ENCODE results near the gene DPEP2. TPM values are rescaled to one million over a fixed set of nuclear protein-coding genes. Genes with fewer than 3 reads are reported as not detected.

Gene DPEP2
- polyA plus RNA-seq, 3 donors: 0.51 to 0.86 (median 0.62) TPM

DNA sequence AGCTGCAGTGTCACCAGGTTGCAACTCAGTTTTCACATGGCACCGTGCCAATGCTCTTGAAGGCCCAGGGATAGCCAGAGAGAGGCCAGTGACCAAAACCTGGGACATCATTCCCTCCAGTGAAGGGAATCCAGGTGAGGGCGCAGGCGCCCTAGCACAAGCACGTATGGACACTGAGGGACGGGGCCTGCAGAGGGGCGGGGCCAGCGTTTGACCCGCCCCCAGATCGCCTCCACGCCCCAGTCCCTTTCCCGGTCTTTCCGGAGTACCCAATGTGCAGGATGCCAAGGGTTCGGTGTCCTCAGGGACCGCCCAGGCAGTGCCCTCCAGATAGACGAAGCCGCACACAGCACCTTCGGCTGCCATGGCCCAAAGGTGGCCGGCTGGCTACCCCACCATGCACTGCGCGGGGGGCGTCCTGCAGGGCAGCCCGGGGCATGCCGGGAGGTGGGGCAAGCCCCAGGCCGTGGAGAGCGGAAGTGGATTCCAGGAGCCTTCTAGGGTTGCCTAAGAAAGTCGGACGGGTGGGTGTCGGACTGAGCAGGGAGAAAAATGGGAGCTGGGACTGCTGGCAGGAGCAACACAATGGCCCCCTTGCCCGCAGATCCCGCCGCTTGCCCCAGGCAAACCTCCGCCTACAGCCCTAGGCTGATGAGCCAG is 35.5 kb downstream of the DPEP2 start:
- peak in 1 of 11 donors; percentile 6 for DNase-seq (ENCODE audit: extremely low read depth in 1 of 11, low read depth in 9 of 11, low spot score in 4 of 11)

DNA sequence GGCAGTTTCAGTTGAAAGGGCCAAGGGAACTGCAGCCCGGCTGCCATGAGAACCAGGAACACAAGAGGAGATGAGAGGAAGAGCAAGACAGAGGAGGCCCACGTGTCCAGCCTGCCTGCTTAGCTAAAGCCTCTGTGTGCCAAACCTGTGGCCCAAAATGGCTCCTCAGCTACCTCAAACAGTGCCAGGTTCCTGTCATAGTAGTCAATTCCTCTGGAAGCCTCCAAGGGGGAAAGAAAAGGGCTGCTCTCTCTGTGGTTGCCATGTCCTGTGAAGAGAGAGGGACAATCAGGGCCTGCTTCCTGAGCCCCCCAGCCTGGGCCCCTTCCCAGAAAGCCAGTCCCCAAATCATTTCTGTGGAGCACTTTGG is 36.0 kb downstream of the DPEP2 start:
- no peak for DNase-seq (ENCODE audit: extremely low read depth in 1 of 11, low read depth in 9 of 11, low spot score in 4 of 11)

DNA sequence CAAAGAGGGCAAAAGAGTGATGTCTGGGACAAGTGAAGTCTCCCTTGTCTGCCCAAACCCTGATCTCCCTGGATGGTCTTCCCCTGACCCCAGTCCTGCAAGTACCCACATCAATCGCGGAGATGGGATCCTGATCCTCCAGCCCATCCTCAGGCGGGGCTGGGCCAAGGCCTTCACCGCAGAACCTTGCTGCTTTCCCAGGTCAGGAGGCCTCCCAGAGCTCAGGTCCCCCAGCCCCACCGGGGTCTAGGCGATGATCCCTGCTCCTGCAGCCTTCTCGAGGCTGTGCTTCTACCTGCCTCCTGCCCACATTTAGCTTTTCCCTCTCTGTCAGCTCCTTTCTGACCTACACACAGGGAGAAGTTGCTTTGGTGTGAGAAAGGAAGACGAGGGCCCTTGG is 37.1 kb downstream of the DPEP2 start:
- no peak for DNase-seq (ENCODE audit: extremely low read depth in 1 of 11, low read depth in 9 of 11, low spot score in 4 of 11)

DNA sequence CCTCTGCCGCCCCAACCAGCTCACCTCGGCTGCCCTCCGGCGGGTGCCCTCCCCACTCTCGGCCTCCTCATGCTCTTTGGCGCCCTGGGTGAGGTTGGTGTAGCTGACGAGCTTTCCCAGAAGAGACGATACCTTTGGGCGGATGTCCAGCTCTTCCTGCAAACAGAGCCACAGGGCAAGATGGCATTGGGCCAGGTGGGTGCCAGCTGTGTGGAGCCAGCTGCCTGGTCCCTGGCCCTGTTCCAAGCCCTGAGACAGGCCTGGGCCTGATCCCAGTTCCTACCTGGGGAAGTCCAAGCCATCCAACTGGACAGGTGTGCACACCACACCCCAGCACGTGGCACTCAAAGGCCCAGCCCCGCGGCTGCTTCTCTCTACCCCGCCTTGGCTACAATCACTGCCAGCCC is 37.7 kb downstream of the DPEP2 start:
- DNase-seq (ENCODE audit: extremely low read depth in 1 of 11, low read depth in 9 of 11, low spot score in 4 of 11): no peak

DNA sequence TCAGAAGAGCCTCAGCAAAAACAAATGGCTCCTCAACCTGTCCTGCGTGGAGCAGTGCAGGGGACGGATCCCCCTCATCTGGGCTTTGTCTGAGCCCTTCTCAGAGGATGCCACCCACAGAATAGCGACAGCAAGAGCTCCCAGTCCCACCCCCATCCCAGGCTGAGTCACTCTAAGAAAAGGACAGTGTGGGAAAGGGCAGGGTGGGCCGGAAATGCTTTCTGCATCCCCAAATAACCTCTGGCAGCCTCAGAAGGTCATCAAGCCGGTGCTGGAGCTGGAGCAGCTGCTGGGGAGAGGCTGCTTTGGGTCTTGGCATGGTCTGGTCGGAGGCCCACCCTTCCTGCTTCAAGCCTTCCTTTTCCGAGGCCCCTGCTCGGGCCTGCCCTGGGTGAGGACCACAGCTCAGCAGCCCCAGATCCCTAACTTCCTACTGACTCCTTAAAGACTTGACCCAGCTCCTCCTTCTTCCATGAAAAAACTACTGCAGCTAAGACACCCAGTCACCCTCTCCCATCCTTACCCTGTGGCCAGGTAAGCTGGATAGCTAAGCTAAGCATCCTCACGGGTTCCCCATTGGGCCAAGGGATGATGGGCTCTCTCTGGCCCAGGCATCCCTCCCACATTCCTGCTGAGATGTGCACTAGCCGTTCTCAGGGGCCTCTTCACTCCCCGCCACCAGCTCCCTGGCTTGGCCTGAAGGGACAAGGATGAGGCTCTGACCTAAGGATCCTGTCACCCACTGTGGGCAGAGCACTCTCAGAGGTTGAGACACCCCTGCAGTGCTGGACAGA is 39.6 kb downstream of the DPEP2 start:
- DNase-seq (ENCODE audit: extremely low read depth in 1 of 11, low read depth in 9 of 11, low spot score in 4 of 11): no peak

DNA sequence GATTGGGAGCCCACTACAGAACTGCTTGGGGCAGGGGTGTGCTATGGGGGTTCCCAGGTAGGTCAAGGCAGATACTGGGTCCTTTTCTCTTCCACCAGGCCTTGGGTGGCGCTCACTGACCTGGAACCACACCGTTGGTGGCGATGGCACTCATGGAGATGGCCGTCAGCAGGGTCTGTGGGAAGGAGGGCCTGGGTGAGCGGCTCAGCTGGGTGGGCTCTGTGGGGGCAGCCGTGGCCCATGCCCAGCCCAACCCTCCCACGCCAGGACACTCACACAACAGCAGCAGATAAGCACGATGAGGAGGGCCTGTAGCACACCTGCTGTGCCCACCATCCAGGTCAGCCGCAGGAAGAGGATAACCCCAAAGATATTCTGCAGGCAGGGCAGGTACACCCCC is 41.7 kb downstream of the DPEP2 start:
- no peak for DNase-seq (ENCODE audit: extremely low read depth in 1 of 11, low read depth in 9 of 11, low spot score in 4 of 11)

DNA sequence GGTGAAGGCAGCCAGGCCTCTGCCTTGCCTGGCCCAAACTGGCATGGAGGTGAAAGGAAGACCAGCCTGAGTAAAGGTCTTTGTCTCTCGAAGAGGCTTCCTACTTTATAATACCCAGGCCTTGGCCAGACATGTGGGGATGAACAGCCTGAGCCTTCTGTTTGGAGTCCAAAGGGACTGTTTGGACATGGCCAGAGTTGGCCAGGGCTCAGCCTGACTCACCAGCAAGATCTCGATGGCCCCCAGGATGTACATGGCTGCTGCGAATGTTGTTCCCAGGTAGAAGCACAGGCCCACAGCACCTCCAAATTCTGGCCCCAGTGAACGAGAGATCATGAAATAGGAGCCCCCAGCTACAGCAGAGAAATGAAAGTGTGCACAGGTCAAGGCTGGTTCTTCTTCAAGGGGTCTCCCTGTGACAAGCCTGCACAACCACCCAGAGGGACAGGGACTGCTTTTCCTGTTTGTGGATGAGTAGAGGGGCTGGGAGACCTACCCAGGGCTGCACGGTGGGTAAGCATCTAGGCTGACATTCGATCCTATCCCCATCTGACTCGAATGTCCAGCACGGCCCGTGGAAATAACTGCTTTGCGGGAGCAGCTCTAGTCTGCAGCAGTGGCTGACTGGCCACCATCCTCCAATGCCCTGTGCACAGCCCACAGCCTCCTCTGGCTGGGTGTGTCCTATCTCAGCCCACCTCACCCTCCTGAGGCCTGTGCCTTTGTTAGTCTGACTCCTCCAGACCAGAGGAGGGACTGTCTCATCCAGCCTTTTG is 44.7 kb downstream of the DPEP2 start:
- DNase-seq (ENCODE audit: extremely low read depth in 1 of 11, low read depth in 9 of 11, low spot score in 4 of 11): no peak

DNA sequence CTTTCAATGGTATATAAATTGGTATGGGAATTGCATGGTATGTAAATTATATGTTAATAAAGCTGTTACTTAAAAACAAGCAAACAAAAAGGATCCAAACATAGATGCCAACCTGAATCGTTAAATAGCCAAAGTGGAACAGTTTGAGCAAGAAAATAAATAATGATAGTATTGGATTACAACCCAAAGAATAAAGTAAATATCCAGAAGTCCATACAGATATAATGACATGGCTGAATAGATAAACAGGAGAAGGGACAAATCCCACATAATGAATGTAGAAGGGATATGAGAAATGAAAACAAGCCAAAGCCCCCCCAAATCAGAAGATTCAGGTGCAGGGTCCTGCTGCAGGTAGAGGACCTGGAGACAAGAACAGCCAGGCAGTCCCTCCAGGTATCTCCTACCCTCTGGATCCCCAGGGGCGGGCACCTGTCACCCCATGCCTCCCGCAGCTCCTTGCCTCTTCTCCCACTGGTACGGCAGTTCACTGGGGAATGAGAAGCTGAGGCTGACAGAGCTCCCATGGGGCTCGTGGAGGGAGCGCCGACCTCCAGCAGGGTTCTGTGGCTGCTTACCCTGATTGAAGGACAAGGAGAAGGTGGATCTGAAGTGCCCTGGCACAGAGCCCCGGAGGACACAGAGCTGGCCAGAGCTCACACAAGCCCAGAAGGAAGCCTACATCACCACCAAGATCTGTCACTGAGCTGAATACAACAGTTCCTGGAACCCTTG is 45.5 kb downstream of the DPEP2 start:
- no peak for DNase-seq (ENCODE audit: extremely low read depth in 1 of 11, low read depth in 9 of 11, low spot score in 4 of 11)

DNA sequence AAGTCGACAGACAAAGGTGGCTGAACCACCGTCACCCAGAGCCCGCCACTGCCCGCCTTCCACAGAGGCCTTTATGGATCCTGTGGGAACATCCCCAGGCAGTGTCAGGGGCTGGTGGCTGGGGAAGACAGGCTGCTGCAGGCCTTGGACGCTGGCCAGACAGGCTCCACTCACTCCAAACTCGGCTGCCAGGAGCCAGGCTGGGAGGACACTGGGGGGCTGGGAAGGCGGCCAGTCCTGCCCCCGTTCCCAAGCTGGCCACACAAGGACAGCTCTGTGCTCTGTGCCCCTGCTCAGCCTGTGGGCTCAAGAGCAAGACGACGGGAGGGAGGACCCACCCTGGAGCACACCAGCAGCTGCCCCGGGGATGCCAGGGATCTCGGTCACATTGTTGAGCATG is 47.8 kb downstream of the DPEP2 start:
- DNase-seq (ENCODE audit: extremely low read depth in 1 of 11, low read depth in 9 of 11, low spot score in 4 of 11): no peak

DNA sequence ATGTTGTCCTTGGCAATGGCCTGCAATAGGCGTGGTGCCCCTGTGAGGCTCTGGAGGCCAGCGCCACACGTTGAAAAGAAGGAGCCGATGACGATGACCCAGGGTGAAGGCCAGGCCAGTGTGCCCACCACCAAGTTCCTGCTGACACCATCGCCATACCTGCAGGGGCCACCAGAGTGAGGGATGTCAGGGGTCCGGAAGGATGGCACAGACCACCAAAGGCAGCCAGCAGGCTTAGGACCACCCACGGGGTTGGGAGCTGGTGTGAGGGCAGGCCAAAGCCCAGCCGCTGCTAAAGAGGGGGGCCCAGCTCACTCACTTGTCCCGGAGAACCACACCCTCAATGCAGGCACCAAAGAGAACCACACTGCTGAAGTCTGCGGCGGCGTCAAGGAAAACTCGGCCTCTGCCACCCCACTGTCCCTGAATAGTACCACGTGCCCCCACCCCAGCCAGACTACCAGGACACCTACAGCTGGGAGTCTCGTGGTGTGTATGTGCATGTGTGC is 48.9 kb downstream of the DPEP2 start:
- DNase-seq (ENCODE audit: extremely low read depth in 1 of 11, low read depth in 9 of 11, low spot score in 4 of 11): no peak

DNA sequence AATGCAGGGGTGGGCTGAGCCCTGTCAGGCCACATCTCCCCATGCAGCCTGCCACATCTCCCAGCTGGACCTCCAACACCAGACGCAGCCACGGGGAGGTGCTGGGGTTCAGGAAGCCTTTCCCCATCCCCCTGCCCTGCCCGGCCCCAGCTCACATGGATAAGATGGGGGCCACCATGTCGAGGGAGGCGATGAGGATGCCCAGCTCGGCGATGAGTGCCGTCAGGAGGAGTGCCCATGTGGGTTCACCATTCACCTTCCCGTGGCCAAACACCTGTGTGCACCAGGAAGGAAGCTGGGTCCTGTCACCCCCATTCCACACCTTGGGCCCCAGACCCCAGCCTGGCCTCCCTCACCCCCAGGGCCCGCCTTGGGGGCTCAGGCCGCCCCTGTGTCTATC is 49.6 kb downstream of the DPEP2 start:
- DNase-seq (ENCODE audit: extremely low read depth in 1 of 11, low read depth in 9 of 11, low spot score in 4 of 11): no peak

DNA sequence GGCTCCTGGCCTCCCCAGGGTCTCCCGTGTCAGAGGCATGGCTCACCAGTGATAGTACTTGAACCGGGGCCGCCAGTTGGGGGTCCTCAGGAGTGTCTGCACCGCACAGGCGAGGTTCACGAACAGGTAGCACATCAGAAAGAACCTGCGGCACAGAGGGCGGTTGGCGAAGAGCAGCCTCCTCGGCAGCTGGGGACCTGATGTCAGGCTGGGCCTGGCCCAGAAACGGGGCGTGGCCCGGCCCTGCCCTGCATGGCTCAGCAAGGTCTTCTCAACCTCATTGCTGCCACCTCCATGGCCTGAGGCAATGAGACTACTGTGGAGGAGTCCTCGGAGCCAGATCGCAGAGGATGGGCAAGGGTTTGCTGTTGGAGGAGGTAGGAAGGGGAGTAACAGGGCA is 51.3 kb downstream of the DPEP2 start:
- DNase-seq (ENCODE audit: extremely low read depth in 1 of 11, low read depth in 9 of 11, low spot score in 4 of 11): no peak

DNA sequence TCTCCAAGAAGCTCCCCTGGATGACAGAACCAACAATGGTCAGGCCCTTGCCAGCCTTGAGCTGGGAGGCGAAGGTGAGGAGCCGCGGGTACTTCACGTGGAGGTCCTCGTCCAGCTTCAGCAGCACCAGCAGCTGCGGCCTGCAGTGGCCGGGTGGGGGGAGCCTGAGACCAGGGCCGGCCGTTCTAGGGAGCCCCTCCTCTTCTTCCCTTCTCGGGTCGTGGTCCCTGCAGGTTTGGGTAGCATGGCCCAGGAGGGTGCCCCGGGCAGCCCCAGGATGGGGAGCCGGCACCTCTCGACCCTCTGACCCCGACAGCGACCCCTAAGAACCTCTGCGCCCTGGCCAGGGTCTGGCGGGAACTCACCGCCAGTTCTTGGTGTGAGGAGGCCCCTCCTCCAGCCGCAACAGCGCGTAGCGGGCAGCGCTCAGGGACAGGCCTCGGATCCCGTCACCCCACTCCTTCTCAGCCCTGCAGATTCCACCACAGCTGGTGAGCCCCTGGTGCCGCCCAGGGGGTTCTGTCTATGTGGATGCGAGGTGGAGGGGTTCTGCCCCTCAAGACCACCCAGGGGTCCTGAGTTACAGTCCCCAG is 52.2 kb downstream of the DPEP2 start:
- no peak for DNase-seq (ENCODE audit: extremely low read depth in 1 of 11, low read depth in 9 of 11, low spot score in 4 of 11)

DNA sequence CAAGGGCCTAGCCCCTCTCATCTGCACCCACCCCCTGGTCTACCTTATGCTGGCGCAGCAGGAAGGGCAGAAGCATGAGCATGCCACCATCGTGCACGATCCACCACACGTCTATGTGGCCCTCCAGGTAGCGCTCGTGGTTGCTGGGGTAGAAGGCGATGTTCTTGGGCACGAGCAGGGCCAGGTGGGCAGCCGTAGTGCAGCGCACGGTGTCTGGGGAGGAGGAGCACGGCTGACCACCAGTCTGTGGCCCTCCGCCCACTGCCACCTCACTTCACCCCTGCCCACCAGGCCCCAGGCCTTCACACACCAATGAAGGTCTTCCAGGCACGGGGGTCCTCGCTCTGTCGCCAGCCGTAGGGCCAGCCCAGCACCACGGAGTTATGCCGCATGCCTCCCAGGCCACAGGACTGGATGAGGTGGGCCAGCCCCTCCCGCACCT is 53.1 kb downstream of the DPEP2 start:
- DNase-seq (ENCODE audit: extremely low read depth in 1 of 11, low read depth in 9 of 11, low spot score in 4 of 11): no peak

DNA sequence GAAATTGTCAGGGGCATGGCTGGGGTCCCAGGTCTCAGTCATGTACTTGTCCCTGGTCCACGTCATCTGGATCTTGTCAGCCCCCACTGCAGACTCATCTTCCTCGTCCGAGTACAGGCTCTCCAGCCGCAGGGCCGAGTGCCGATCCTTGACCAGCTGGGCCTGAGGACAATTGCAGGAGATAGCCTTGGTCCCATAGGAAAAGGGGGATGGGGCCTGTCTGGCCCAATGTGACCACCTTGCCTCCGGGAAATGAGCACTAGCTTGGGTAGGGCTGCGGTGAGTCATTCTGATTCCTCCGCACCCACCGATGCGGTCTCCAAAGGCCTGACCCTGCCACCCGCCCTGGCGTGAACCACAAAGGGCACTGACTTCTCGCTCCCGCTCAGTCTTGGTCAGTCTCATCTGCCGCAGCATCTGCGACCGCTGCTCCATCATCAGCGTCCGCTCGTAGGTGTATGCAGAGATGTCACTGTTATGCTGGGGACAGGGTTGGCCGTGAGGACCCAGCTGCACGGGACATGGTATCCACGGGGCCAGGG is 53.8 kb downstream of the DPEP2 start:
- no peak for DNase-seq (ENCODE audit: extremely low read depth in 1 of 11, low read depth in 9 of 11, low spot score in 4 of 11)

DNA sequence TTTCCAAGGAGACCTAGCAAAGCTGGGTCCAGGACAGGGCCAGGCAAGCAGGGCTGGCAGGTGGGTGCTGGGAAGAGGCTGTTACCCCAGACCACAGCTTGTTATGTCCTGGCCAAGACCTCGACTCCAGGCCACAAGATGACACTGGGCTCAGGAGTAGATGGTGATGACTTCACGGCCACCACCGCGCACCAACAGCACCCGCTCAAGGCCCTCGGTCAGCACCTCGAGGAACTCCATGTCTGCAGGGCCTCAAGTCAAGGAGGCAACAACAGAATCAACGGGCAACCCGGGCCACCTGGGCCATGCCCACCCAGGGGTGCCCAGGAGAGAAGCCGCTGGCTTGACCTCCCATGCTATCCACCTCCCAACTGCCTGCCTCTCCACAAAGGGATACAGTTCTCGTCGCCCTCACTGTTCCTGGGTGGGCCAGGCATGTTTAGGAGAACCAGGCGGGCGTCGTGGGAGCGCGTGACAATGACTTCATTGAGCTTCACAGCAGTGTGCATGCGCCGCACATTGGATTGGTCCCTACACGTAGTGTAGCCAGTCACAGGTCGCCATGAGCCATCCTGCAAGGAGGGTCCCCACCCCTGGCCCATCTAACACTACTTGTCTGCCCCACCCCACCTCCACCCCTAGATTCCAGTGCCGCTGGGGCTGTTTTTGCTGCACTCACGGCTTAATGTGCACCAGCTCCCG is 54.4 kb downstream of the DPEP2 start:
- DNase-seq (ENCODE audit: extremely low read depth in 1 of 11, low read depth in 9 of 11, low spot score in 4 of 11): no peak

DNA sequence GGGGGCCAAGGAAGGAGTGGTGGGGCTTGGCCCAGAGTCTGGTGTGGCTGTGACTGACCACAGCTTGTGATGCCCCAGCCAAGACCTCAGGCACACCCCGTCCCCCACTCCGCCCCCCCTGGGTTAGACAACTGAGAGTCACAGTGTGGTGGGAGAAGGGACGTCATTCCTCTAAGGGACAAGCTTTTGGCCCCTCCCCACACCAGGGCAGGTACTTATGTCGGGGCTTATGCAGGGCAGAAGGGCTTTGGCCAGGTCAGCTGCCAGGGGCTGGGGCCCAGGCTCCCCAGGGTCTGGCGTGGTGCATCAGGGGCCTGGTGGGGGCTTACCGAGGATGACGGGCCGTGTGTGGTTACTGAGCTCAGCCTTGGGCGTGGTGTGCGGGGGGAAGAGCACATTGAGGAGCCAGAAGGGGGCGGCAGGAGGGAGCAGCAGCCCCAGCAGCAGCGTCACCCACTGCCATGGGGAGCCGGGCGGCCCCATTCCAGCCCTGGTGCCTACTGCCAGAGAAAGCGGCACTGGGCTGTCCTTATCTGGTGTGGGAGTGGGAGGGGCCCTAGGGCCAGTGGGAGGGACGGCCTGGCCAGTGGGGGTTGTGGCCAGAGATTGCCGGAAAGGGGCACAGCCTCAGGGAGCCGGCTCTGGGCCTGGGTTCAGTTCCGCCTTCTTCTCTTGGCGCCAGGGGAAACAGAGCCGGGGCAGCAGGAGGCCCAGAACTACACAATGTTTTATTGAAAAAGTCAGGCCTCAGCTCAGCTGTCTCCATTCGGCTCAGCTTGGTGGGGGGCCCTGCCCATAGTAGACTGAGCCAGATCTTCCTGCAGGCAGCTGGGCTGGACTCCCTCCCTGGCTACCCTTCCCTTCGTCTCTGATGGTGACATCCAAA is 55.4 kb downstream of the DPEP2 start, which contains the start of gene LCAT:
Gene LCAT (minus strand): TSS at position 502 of the 886 bp plus-strand sequence. CDS start 19 bp downstream, at position 483.
- DNase-seq (ENCODE audit: extremely low read depth in 1 of 11, low read depth in 9 of 11, low spot score in 4 of 11): no peak
